DLD1 (cell line): ENCODE measurements around the gene USP37.
"Not testable (repeated sequence)": the region's sequence is repeated elsewhere in the genome, so short reads cannot be mapped to it uniquely, and the experiment has no call there.

ENCODE experiments used
- in situ Hi-C: cut with HindIII; loops from 2 replicates; pipeline ENCODE4 v1.10.0; 2017; ENCODE audit warnings: low sequenced_read_pairs

Gene USP37

DNA sequence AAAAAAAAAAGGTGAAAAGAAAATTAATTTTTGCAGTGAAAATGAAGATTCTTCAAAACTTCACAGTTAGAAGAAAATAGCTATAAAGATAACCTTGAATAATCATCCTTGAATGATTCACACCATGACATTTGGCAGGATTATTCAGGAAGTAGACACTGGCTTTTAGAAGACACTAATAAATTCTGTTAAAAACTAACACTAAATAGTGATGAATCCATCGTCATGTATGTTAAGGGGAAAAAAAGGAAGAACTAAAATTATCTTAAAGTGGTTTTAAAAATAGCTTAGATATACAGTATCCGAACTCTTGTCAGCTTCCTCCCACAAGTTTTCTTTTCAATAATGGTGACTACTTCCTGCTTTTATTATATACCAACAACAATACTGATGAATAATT lies 10.2 kb downstream of the USP37 start:
- in situ Hi-C loops, result no loop called here

DNA sequence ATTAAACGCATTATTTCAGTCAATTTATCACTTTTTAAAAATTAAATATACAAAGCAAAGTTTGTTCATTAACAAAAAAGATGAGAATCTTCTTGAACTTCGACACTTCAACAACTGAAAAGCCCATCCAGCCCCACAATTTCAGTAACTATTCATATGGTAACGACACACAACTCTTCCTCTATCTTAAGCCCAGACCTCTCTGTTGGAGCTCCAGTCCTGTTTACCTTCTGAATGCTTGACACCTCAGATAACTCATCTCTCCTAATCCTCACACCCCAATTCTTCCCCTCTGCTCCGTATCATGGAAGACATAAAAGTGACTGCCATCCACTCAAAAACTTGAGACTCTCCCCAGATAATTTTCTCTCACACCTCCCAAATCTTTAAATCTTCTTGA lies 12.6 kb downstream of the USP37 start:
- in situ Hi-C loops, result no loop called here

DNA sequence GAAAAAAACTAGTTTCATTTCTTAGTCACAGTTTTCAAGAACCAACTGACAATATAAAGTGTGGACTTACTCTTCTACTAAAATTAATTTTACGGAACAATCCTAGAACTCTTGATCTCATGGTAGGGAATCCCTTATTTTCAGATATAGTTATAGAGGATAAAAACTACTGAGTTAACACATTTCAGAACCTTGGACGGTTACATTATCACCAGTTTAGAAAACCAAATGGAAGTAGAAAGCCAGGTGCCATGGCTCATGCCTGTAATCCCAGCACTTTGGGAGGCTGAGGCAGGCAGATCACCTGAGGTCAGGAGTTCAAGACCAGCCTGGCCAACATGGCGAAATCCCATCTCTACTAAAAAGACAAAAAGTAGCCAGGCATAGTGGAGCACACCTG lies 13.9 kb downstream of the USP37 start:
- in situ Hi-C loops, result not testable (repeated sequence)

DNA sequence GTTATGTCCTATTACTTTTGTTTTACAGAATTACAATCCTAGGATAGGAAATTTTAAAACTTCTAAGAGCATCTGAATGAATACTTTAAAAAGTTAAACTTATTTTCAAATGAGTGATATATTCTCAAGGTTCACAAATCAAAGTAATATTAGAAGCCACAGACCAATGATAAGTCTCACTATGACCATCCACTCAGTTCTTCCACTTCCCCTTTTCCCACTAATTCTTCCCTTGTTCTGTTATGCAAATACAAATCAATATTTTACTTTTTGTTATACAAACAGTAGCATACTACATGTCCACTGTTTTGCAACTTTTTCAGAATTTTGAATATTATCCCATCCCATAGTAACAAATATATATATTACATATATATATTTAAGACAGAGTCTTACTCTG lies 20.2 kb downstream of the USP37 start:
- in situ Hi-C loops, result no loop called here

- in situ Hi-C loops, result no loop called here
These were observed 20.6 kb downstream of the USP37 start for GRCh38 chr2:218547511-218547910.

DNA sequence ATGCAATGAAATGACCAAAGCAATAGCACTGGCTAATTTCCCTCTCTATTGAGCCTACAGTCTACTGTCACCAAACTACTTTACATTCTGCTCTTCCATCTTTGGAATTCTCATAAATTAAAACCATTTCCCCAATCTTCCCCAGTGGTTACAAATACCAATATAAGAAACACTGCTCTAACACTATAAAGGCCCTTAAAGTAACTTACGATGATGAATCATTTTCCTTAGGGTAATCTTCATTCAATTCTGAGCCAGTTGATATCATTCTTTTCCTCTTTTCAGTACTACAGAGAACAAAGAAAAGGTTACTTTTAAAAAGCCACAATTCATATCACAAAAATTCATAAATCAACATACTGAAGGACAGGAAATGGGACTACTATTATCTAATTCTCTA lies 22.1 kb downstream of the USP37 start:
- in situ Hi-C loops, result no loop called here

GRCh38 chr2:218540015-218540414 lies 28.1 kb downstream of the USP37 start:
- in situ Hi-C loops, result no loop called here

DNA sequence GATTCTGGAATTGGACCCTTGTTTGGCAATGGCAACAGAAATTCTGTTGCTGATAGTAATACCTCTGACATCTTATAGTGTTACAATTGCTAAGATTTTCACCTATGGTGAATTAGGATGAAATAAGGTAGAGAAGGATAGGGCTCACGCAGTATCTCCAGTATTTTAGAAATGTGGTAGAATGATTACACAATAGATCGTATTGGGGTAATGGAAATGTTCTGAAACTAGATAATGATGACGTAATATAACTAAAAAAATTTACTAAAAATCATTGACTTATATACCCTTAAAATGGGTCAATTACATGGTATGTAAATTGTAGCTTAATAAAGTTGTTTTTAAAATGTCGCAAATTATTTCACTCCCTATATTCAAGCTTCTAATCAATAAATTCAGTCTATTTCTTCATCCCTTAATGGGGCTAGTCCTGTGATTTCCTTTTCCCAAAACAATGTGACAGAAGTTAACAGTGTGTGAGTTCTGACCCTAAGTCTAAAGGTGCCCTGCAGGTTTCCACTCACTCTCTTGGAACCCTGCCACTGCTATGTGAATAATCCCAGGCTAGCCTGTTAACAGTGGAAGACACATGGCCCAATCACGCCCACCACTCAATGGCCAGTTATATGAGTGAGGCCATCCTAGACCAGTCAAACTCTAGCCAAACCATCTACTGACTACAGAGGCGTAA lies 31.2 kb downstream of the USP37 start:
- in situ Hi-C loops, result no loop called here

DNA sequence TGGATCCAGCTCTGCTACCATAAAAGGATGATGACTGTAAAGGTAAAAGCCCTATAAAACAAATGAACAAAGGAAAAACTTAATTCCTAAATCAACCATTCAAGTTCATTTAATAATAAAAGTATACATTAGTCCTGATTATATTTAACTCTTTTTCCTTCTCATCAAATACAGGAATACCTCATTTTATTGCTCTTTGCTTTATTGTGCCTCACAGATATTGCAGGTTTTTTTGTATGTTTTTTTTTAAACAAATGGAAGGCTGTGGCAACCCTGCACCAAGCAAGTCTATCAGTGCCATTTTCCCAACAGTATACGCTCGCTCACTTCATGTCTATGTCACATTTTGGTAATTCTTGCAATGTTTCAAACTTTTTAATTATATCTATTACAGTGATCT lies 38.2 kb downstream of the USP37 start:
- in situ Hi-C loops, result no loop called here

DNA sequence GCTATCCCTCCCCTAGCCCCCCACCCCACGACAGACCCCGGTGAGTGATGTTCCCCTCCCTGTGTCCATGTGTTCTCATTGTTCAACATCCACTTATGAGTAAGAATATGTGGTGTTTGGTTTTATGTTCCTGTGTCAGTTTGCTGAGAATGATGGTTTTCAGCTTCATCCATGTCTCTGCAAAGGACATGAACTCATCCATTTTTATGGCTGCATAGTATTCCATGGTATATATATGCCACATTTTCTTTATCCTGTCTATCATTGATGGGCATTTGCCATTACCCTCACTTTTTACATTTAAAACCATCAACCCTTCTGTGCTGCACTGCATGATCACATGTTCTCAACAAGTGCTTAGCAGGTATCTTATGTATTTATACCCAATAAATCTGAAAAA lies 39.7 kb downstream of the USP37 start:
- in situ Hi-C loops, result not testable (repeated sequence)

DNA sequence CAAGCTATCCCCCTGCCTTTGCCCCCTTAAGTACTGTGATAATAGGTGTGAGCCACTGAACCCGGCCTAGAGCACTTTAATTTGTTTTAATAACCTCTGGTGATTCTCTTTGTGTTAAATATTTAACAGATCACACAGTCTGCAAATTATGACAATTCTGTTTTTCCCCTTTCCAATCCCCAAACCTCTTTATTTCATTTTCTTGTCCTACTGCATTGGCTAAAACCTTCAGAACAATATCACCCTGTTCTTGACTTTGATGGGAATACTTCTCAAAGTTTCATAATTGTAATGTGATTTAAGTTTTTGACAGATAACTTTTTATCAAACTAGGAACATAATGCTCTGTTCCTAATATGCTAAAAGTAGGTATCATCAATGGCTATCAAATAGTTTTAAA lies 44.5 kb downstream of the USP37 start:
- in situ Hi-C loops, result no loop called here

- in situ Hi-C loops, result no loop called here
These were observed 49.3 kb downstream of the USP37 start for GRCh38 chr2:218518876-218519275.

DNA sequence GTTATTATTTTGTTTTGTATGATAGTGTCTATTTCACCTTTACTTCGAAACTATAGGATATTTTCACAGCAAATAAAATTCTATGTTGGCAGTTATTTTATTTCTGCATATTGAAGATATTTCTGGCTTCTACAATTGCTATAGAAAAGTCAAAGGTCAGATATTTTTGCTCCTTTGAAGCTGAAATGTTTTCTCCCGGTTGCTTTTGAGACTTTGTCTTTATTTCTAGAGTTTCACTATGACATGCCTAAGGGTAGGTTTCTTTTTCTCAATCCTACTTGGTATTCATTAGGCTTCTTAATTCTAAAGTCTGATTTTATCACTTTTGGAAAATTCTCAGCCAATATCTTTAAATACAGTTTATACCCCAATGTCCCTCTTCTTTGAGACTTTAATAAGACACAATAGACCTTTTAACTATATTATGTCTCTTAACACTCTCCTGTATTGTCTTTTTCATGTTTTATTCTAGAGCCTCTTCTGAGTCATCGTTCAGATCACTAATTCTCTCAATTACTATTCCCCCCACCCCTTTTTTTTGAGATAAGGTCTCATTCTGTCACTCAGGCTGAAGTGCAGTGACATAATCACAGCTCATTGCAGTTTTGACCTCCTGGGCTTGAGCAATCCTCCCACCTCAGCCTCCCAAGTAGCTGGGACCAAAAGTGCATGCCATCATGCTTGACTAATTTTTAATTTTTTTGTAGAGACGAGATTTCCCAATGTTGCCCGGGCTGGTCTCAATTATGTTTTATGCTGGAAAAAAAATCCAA lies 50.5 kb downstream of the USP37 start:
- in situ Hi-C loops, result no loop called here

DNA sequence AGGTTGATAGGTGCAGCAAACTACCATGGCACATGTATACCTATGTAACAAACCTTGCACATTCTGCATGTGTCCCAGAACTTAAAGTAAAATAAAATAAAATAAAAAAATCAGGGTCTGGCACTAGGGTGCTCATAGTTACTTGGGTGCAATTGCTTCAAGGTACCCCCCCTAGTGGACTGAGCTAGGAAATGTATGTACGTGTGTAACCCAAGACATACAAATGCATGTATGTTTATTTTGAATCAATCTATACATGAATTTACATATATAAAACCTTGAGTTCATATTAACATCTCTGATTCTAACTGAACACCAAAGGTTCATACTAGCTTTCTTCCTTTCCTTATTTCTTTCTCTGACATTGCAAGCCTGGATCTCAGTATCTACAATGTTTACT lies 51.5 kb downstream of the USP37 start:
- in situ Hi-C loops, result no loop called here

DNA sequence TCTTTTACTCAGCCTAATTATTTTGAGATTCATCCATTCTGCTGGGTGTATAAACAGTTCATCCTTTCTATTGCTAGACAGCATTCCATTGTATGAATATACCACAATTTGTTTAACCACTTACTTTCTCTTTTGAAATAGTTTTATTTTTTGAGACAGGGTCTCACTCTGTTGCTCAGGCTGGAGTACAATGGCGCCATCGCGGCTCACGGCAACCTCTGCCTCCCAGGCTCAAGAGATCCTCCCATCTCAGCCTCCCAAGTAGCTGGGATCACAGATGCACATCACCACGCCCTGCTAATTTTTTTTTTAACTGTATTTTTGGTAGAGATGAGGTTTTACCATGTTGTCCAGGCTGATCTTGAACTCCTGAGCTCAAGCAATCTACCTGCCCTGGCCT lies 54.5 kb downstream of the USP37 start:
- in situ Hi-C loops, result no loop called here

- in situ Hi-C loops, result no loop called here
These were observed 59.9 kb downstream of the USP37 start for GRCh38 chr2:218508299-218508698.

- in situ Hi-C loops, result no loop called here
These were observed 62.3 kb downstream of the USP37 start for GRCh38 chr2:218505754-218506371.

DNA sequence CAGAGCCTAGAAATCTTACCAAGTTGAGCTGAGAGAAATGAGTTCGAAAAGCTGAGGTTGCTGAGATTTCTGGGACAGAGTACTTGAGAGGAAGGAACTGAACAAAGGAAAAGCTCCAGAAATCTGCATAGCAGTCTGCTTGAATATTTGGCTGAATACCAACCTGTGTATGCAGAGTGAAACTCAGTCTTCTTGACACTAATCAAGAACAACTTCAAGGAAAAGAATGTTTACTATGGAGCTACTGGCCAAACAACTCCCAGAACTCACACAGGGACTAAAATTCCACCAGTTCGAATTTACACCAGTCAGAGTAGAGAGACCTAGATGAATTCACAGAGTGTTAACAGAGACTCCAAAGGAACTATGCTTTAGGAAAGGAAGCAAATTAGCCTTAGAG lies 66.5 kb downstream of the USP37 start:
- in situ Hi-C loops, result no loop called here

DNA sequence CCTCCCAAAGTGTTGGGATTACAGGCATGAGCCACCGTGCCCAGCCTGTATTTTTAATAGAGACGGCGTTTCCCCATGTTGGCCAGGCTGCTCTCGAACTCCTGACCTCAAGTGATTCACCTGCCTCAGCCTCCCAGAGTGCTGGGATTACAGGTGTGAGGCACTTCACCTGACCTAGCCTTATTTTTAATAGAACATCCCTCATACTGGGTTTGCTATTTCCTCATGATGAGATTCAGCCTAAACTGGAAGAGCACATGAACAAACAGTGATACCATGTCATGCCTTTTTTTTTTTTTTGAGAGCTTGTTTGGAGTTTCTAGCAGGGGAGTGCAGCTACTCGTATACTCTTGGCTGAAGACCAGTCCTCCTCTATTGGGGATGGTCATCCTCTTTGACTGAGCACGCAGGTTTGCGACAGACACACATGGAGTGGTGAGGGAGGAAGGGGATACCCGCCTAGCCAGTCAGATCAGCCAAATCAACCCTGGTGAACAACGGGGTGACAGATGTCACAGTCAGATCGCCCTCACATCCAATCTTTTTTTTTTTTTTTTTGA lies 67.6 kb downstream of the USP37 start:
- in situ Hi-C loops, result no loop called here

DNA sequence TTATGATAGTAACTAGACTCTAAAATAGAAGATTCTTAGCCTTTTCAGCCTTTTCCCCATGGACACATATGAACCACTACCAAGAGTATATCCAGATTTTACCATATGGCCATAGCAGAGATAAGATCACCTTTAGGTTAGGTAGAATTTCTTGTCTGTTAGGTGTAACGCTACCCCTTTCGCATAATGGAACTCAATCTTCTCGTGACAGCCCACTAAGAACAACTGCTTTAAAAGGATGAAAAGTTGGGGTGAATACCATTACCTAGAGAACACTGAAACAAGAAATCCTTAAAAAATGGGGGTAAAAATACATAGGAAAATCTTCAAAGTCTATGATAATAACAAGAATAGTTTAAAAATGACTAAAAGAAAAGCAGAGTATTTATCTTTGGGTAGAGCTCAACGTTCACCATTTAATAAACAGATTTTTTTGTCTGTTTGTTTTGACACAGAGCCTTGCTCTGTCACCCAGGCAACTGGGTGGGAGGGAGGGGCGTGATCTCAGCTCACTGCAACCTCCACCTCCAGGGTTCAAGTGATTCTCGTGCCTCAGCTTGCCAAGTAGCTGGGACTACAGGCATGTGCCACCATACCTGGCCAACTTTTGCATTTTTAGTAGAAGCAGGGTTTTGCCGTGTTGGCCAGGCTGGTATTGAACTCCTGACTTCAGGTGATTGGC lies 82.0 kb downstream of the USP37 start:
- in situ Hi-C loops, result no loop called here

GRCh38 chr2:218482651-218483050 lies 85.5 kb downstream of the USP37 start:
- in situ Hi-C loops, result no loop called here
